ENCODE results near the gene SYNE4.
"Not testable (repeated sequence)": the region's sequence is repeated elsewhere in the genome, so short reads cannot be mapped to it uniquely, and the experiment has no call there.

Gene SYNE4

GRCh38 chr19:35990156-35990555 is 18.5 kb downstream of the SYNE4 start:
- DNase-seq (ENCODE audit: low read depth in 2 of 2) = no peak

- no peak for DNase-seq (ENCODE audit: low read depth in 2 of 2)
These were observed 19.8 kb downstream of the SYNE4 start for GRCh38 chr19:35988824-35989223.

- no peak for DNase-seq (ENCODE audit: low read depth in 2 of 2)
These were observed 21.1 kb downstream of the SYNE4 start for GRCh38 chr19:35987571-35987896.

GRCh38 chr19:35986664-35987570 is 21.7 kb downstream of the SYNE4 start:
- no peak for DNase-seq (ENCODE audit: low read depth in 2 of 2)

- no peak for DNase-seq (ENCODE audit: low read depth in 2 of 2)
These were observed 22.5 kb downstream of the SYNE4 start for GRCh38 chr19:35986111-35986510.

GRCh38 chr19:35983177-35983576 is 25.4 kb downstream of the SYNE4 start:
- no peak for DNase-seq (ENCODE audit: low read depth in 2 of 2)

GRCh38 chr19:35980997-35981396 is 27.6 kb downstream of the SYNE4 start:
- not testable (repeated sequence) for DNase-seq (ENCODE audit: low read depth in 2 of 2)

- DNase-seq (ENCODE audit: low read depth in 2 of 2) = no peak
These were observed 29.7 kb downstream of the SYNE4 start for GRCh38 chr19:35978832-35979365.

GRCh38 chr19:35978271-35978670 is 30.3 kb downstream of the SYNE4 start:
- no peak for DNase-seq (ENCODE audit: low read depth in 2 of 2)

GRCh38 chr19:35977446-35978222 is 31.0 kb downstream of the SYNE4 start:
- no peak for DNase-seq (ENCODE audit: low read depth in 2 of 2)

GRCh38 chr19:35975608-35976214 is 32.9 kb downstream of the SYNE4 start:
- DNase-seq (ENCODE audit: low read depth in 2 of 2) = no peak

- no peak for DNase-seq (ENCODE audit: low read depth in 2 of 2)
These were observed 35.1 kb downstream of the SYNE4 start for GRCh38 chr19:35973487-35973886.

- DNase-seq (ENCODE audit: low read depth in 2 of 2) = no peak
These were observed 41.8 kb downstream of the SYNE4 start for GRCh38 chr19:35966771-35967170.

- DNase-seq (ENCODE audit: low read depth in 2 of 2) = no peak
These were observed 45.1 kb downstream of the SYNE4 start for GRCh38 chr19:35963514-35963913.

- DNase-seq (ENCODE audit: low read depth in 2 of 2) = no peak
These were observed 48.1 kb downstream of the SYNE4 start for GRCh38 chr19:35960432-35960972.

- DNase-seq (ENCODE audit: low read depth in 2 of 2) = no peak
These were observed 48.7 kb downstream of the SYNE4 start for GRCh38 chr19:35959968-35960320.

GRCh38 chr19:35959040-35959967 is 49.3 kb downstream of the SYNE4 start:
- peak; percentile 88 to 90 for DNase-seq (ENCODE audit: low read depth in 2 of 2)

- DNase-seq (ENCODE audit: low read depth in 2 of 2) = no peak
These were observed 50.0 kb downstream of the SYNE4 start for GRCh38 chr19:35958660-35959039.

GRCh38 chr19:35957411-35957810 is 51.2 kb downstream of the SYNE4 start:
- DNase-seq (ENCODE audit: low read depth in 2 of 2) = not testable (repeated sequence)

GRCh38 chr19:35955881-35956634 is 52.6 kb downstream of the SYNE4 start:
- no peak for DNase-seq (ENCODE audit: low read depth in 2 of 2)
